HG03558 (cell line): ENCODE results near the gene CTPS2.
"Not testable (repeated sequence)": the region's sequence is repeated elsewhere in the genome, so short reads cannot be mapped to it uniquely, and the experiment has no call there.

Experiments used
- ATAC-seq: cut with Tn5 transposase; IDR thresholded peaks from one replicate; pipeline ENCODE4 v1.9.1; 2021; ENCODE audit warnings: moderate number of reproducible peaks; ENCODE audit not compliant: unreplicated experiment; ENCODE audit errors: extremely low read depth

Gene CTPS2

GRCh38 chrX:16662402-16662801 lies 50.1 kb downstream of the CTPS2 start:
- no peak for ATAC-seq

GRCh38 chrX:16661495-16661894 lies 51.0 kb downstream of the CTPS2 start:
- ATAC-seq = no peak

- no peak for ATAC-seq
These were observed 53.1 kb downstream of the CTPS2 start for GRCh38 chrX:16659321-16659720.

- no peak for ATAC-seq
These were observed 54.2 kb downstream of the CTPS2 start for GRCh38 chrX:16658284-16658683.

GRCh38 chrX:16654093-16654492 lies 58.4 kb downstream of the CTPS2 start:
- no peak for ATAC-seq

- ATAC-seq = no peak
These were observed 59.0 kb downstream of the CTPS2 start for GRCh38 chrX:16653424-16653823.

GRCh38 chrX:16651391-16652024 lies 61.0 kb downstream of the CTPS2 start:
- no peak for ATAC-seq

GRCh38 chrX:16649858-16650257 lies 62.6 kb downstream of the CTPS2 start, which contains the start of gene S100G:
Gene S100G (plus strand): TSS chrX:16650158. CDS start chrX:16651007, 849 bp downstream.
- no peak for ATAC-seq

- no peak for ATAC-seq
These were observed 65.9 kb downstream of the CTPS2 start for GRCh38 chrX:16646366-16647138.

GRCh38 chrX:16643176-16643575 lies 69.3 kb downstream of the CTPS2 start:
- no peak for ATAC-seq

- no peak for ATAC-seq
These were observed 71.6 kb downstream of the CTPS2 start for GRCh38 chrX:16640823-16641222.

- no peak for ATAC-seq
These were observed 72.5 kb downstream of the CTPS2 start for GRCh38 chrX:16639966-16640365.

GRCh38 chrX:16638533-16638932 lies 73.9 kb downstream of the CTPS2 start:
- ATAC-seq = no peak

GRCh38 chrX:16635596-16635995 lies 76.9 kb downstream of the CTPS2 start:
- no peak for ATAC-seq

GRCh38 chrX:16635040-16635439 lies 77.4 kb downstream of the CTPS2 start:
- no peak for ATAC-seq

GRCh38 chrX:16633754-16634153 lies 78.7 kb downstream of the CTPS2 start:
- ATAC-seq = no peak

- ATAC-seq = no peak
These were observed 82.6 kb downstream of the CTPS2 start for GRCh38 chrX:16629909-16630308.

GRCh38 chrX:16628946-16629595 lies 83.4 kb downstream of the CTPS2 start:
- ATAC-seq = no peak

- not testable (repeated sequence) for ATAC-seq
These were observed 84.0 kb downstream of the CTPS2 start for GRCh38 chrX:16628511-16628910.

- no peak for ATAC-seq
These were observed 93.4 kb downstream of the CTPS2 start for GRCh38 chrX:16619024-16619423.

- ATAC-seq = no peak
These were observed 94.0 kb downstream of the CTPS2 start for GRCh38 chrX:16618422-16618821.
